GM18907 (cell line): ENCODE results near the gene SLC25A29.
A peak's percentile ranks its signal among the peaks of the same experiment; 100 is the strongest.
"Not testable (repeated sequence)": the region's sequence is repeated elsewhere in the genome, so short reads cannot be mapped to it uniquely, and the experiment has no call there.

Experiments
- ATAC-seq: cut with Tn5 transposase; IDR thresholded peaks from one replicate; pipeline ENCODE4 v1.9.1; 2021; ENCODE audit warnings: mild to moderate bottlenecking, moderate library complexity; ENCODE audit not compliant: unreplicated experiment

Gene SLC25A29

GRCh38 chr14:100312877-100313400 is 6.7 kb upstream of the SLC25A29 start:
- no peak for ATAC-seq

- not testable (repeated sequence) for ATAC-seq
Measured at GRCh38 chr14:100312110-100312876, 6.0 kb upstream of the SLC25A29 start.

- ATAC-seq = no peak
Measured at GRCh38 chr14:100309028-100309737, 2.9 kb upstream of the SLC25A29 start.

GRCh38 chr14:100308427-100308792 is 2.2 kb upstream of the SLC25A29 start:
- ATAC-seq = not testable (repeated sequence)

GRCh38 chr14:100307766-100308426 is 1.7 kb upstream of the SLC25A29 start:
- ATAC-seq = no peak

GRCh38 chr14:100306998-100307765 is 938 bp upstream of the SLC25A29 start:
- peak; percentile 12 for ATAC-seq

GRCh38 chr14:100305324-100306100 is 732 bp downstream of the SLC25A29 start:
- no peak for ATAC-seq

- ATAC-seq = no peak
Measured at GRCh38 chr14:100304825-100305323, 1.4 kb downstream of the SLC25A29 start.

GRCh38 chr14:100303925-100304324 is 2.3 kb downstream of the SLC25A29 start:
- ATAC-seq = no peak

GRCh38 chr14:100303179-100303578 is 3.1 kb downstream of the SLC25A29 start:
- no peak for ATAC-seq

GRCh38 chr14:100302616-100303015 is 3.6 kb downstream of the SLC25A29 start:
- no peak for ATAC-seq

GRCh38 chr14:100299238-100299560 is 7.0 kb downstream of the SLC25A29 start:
- ATAC-seq = no peak

- no peak for ATAC-seq
Measured at GRCh38 chr14:100298551-100299237, 7.5 kb downstream of the SLC25A29 start.

GRCh38 chr14:100297320-100298300 is 8.6 kb downstream of the SLC25A29 start:
- ATAC-seq = peak; percentile 77

- not testable (repeated sequence) for ATAC-seq
Measured at GRCh38 chr14:100296729-100297128, 9.5 kb downstream of the SLC25A29 start.

GRCh38 chr14:100296106-100296651 is 10.1 kb downstream of the SLC25A29 start:
- no peak for ATAC-seq

- ATAC-seq = no peak
Measured at GRCh38 chr14:100295376-100296105, 10.7 kb downstream of the SLC25A29 start.
